ENCODE results near the gene SLC7A5.
A peak's percentile ranks its signal among the peaks of the same experiment; 100 is the strongest.
"Not testable (repeated sequence)": the region's sequence is repeated elsewhere in the genome, so short reads cannot be mapped to it uniquely, and the experiment has no call there.

The SLC7A5 gene

GRCh38 chr16:87826798-87827587, 42.3 kb downstream of the SLC7A5 start:
- Histone ChIP-seq H3K4me1 (ENCODE audit: insufficient read depth, low read length) (peaks cover 28% of the 10 kb centered on the region; the same call in 1 of the 2 replicates), H3K27me3 (ENCODE audit: insufficient read depth, low read length) (no peaks in the 10 kb centered on the region; the same call in 1 of the 2 replicates)

DNA sequence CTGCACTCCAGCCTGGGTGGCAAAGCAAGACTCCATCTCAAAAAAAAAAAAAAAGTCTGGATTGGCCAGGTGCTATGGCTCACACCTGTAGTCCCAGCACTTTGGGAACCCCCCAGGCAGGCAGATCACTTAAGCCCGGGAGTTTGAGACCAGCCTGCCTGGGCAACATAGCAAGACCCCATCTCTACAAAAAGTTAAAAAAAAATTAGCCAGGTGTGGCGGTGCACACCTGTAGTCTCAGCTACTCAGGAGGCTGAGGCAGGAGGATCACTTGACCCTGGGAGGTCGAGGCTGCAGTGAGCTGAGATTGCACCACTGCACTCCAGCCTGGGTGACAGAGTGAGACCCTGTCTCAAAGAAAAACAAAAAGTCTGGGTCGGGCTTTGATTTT, 42.9 kb downstream of the SLC7A5 start:
- peaks cover 31% of the 10 kb centered on the region; the same call in 1 of the 2 replicates for H3K4me1 ChIP-seq (ENCODE audit: insufficient read depth, low read length)
- not testable (repeated sequence) for H3K4me3 ChIP-seq (ENCODE audit: low read length); H3K9me3 ChIP-seq (ENCODE audit: insufficient read depth, low read depth, low read length); H3K27me3 ChIP-seq (ENCODE audit: insufficient read depth, low read length); H3K9ac ChIP-seq (ENCODE audit: low read depth, low read length); H3K27ac ChIP-seq (ENCODE audit: low read length)
- H3K36me3 ChIP-seq (ENCODE audit: insufficient read depth, low read depth, low read length), result peaks cover 17% of the 10 kb centered on the region

More at GRCh38 chr16:87826798-87827587, 42.3 kb downstream of the SLC7A5 start:
- H3K27ac ChIP-seq (ENCODE audit: low read length), result no peak overlapping the region
- peaks cover 23% of the 10 kb centered on the region for H3K36me3 ChIP-seq (ENCODE audit: insufficient read depth, low read depth, low read length)
- H3K4me3 ChIP-seq (ENCODE audit: low read length), result no peak overlapping the region
- no peaks in the 10 kb centered on the region for H3K9me3 ChIP-seq (ENCODE audit: insufficient read depth, low read depth, low read length)
- no peak overlapping the region for H3K9ac ChIP-seq (ENCODE audit: low read depth, low read length)

DNA sequence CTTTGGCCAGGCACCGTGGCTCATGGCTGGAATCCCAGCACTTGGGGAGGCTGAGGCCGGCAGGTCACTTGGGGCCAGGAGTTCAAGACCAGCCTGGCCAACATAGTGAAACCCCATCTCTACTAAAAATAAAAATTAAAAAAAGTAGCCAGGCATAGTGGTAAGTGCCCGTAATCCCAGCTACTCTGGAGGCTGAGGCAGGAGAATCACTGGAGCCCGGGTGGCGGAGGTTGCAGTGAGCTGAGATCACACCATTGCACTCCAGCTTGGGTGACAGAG, 43.5 kb downstream of the SLC7A5 start:
- H3K9me3 ChIP-seq (ENCODE audit: insufficient read depth, low read depth, low read length); H3K4me3 ChIP-seq (ENCODE audit: low read length); H3K27ac ChIP-seq (ENCODE audit: low read length); H3K9ac ChIP-seq (ENCODE audit: low read depth, low read length); H3K27me3 ChIP-seq (ENCODE audit: insufficient read depth, low read length): not testable (repeated sequence)
- Histone ChIP-seq H3K36me3 (ENCODE audit: insufficient read depth, low read depth, low read length) (peaks cover 11% of the 10 kb centered on the region), H3K4me1 (ENCODE audit: insufficient read depth, low read length) (peaks cover 31% of the 10 kb centered on the region; the same call in 1 of the 2 replicates)

DNA sequence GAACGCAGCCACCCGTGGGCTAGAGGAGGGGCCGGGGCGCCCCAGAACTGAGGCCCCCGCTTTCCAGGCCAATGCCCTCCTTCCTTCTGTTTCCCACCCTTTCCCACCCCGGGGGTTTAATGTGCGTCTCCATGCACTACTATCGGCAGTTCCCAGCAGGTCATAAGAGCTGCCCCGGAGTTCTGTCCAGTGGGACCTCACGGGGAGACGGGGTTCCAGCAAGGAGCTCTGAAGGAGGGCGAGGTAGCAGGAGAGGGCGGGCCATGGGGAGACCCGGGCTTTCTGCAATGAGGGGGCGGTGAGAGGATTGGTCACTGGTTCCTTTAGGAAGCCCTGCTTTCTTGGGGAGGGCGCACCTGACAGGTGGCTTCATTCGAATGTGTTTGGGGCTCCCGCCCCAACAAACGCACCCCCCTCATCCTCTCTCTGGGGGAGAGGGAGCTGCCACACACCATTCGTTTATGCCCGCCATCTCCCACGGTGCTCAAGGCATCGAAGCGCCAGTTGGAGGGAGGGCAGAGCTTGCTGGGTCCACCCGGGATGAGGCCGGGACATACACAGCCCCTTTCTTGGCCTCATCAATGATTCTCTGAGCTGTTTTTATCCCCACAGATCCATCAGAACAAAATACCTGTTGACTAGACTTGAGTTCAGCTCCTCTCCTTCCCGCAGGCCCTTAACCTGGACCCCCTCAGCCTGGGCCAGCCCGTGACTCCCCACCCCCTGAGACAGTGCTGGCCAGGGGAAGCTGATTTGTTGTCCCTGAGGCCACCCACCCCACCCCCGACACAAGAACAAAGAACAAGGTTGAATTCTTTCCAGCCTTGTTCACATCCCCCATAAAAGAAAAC, 44.1 kb downstream of the SLC7A5 start:
- no peak overlapping the region for H3K4me3 ChIP-seq (ENCODE audit: low read length)
- no peak overlapping the region; the same call in 1 of the 2 replicates for H3K9ac ChIP-seq (ENCODE audit: low read depth, low read length)
- H3K27ac ChIP-seq (ENCODE audit: low read length), result no peak overlapping the region
- peaks cover 5% of the 10 kb centered on the region for H3K36me3 ChIP-seq (ENCODE audit: insufficient read depth, low read depth, low read length)
- no peaks in the 10 kb centered on the region for H3K9me3 ChIP-seq (ENCODE audit: insufficient read depth, low read depth, low read length)
- H3K27me3 ChIP-seq (ENCODE audit: insufficient read depth, low read length), result no peaks in the 10 kb centered on the region; the same call in 1 of the 2 replicates
- peaks cover 28% of the 10 kb centered on the region; the same call in 1 of the 2 replicates for H3K4me1 ChIP-seq (ENCODE audit: insufficient read depth, low read length)

DNA sequence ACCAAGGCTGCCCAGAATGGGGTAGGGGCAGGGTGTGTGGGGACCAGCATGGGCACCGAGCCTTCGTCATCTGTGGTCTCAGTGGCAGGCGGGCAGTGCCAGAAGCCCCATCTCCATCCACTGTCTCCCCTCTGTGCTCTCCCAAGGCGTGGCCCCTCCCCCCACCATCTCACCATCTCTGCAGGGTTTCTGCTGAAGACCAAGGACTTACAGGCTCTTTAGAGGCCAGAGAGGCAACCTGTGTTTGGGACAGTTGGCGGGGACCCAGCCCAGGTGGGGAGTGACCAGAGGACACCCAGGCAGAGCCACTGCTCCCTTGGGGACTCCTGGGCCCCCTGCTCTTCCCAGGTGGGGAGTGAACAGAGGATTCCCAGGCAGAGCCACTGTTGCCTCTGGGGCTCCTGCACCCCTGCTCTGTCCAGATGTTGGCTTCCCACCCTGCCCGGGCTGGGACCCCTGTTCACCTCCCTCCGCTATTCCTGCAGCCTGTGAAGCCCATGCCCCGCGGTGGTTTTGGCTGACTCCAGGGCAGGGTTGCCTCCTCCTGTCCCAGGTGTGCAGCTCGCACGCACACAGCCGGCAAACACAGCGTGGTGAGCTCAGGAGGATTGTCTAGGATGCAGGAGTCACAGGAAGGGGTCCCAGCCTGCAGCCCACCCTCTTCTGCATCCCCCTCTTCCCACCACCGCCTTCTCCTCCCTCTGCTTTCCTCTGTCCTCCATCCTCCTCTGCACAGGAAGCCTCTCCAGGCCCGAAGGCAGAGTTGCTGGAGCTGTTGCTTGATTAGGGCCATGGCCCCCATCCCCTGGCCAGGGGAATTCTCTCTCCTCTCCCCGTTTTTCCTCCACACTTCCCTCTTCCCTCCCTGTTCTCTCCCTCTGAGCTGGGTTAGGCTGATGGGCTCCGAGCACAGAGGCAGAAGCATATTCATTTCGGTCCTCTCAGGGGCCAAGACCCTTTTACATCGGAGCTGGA, 45.0 kb downstream of the SLC7A5 start:
- H3K27ac ChIP-seq (ENCODE audit: low read length), result no peak overlapping the region

DNA sequence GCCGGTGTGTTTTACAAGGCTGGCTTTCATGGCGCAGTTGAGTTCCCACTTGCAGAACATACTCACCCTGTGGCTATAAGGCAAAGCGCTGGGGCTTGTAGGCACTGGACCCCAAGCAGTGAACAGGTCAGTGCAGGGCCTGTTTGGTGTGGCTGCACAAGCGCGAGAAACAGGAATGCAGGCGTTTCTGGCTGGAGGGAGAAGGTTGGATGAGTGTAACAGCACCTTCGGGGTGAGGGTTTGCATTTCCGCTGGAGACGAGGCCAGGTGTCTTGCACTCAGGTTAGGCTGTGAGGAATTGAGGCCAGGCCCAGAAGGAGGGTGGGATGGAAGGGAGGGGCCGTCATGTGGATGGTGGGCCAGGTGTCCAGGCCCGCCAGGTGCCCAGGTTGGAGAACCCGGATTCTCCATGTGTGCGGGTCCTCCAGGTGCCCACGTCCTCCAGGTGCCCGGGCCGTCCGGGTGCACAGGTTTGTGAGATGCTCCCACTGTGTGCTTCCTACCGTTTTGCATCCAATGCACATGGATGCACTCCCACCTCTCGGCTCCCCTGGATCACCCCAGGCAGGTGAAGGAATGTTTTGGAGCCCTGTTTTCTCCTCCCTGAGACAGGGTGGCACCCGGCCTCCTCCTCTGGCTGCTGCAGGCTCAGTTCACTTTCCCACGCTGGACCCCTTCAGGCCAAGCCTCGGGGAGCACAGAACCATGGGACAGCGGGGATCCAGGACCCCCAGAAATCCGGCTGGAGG, 46.0 kb downstream of the SLC7A5 start:
- no peaks in the 10 kb centered on the region; the same call in 1 of the 2 replicates for H3K27me3 ChIP-seq (ENCODE audit: insufficient read depth, low read length)
- H3K36me3 ChIP-seq (ENCODE audit: insufficient read depth, low read depth, low read length), result no peaks in the 10 kb centered on the region
- H3K9ac ChIP-seq (ENCODE audit: low read depth, low read length), result no peak overlapping the region
- no peaks in the 10 kb centered on the region; the same call in 1 of the 2 replicates for H3K9me3 ChIP-seq (ENCODE audit: insufficient read depth, low read depth, low read length)
- peaks cover 23% of the 10 kb centered on the region; the same call in 1 of the 2 replicates for H3K4me1 ChIP-seq (ENCODE audit: insufficient read depth, low read length)
- H3K4me3 ChIP-seq (ENCODE audit: low read length), result no peak overlapping the region
- no peak overlapping the region for H3K27ac ChIP-seq (ENCODE audit: low read length)

More for the DNA sequence above, 45.0 kb downstream of the SLC7A5 start:
- no peak overlapping the region for H3K9ac ChIP-seq (ENCODE audit: low read depth, low read length)
- H3K36me3 ChIP-seq (ENCODE audit: insufficient read depth, low read depth, low read length), result no peaks in the 10 kb centered on the region
- no peaks in the 10 kb centered on the region for H3K9me3 ChIP-seq (ENCODE audit: insufficient read depth, low read depth, low read length)
- peaks cover 30% of the 10 kb centered on the region; the same call in 1 of the 2 replicates for H3K4me1 ChIP-seq (ENCODE audit: insufficient read depth, low read length)
- H3K27me3 ChIP-seq (ENCODE audit: insufficient read depth, low read length), result no peaks in the 10 kb centered on the region; the same call in 1 of the 2 replicates
- no peak overlapping the region for H3K4me3 ChIP-seq (ENCODE audit: low read length)

DNA sequence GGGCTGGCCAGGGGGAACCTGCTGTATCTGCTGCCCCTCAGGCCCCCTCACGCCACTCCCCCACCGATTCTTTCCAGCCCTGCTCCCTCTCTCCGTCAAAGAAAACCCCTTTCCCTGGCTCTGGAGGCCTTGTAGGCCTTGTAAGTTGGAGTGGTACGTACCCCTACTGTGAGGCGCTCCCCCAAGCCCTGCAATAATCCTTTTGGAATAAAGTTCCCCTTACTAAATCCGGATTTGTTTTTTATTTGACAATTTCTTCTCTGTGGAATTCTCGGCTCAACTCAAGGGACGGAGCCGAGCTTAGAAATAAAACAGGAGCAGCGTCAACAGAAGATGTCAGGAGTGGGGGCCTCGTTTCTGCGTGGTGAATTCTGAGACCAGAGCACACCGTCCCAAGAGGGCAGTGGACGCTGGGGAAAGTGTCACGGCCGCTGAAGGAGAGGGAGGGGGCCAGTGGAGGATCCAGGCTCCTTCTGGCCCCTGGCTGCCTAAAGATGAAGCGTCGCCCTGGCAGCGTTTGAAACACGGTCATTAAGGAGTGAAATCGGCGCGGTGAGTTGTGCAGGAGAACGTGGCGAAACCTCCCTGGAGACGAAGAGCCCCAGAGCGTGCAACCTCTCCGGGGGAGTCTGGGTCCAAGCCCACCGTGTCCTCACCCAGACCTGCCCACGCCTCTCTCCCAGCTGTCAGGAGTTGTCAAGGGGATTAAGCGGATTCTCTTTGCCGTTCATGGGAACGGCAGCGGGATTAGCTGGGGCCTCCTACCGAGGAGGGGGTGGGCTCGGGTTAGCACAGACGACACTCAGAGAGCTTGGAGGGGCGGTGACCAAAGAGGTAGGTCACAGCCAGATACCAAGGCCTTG, 47.0 kb downstream of the SLC7A5 start:
- Histone ChIP-seq H3K9me3 (ENCODE audit: insufficient read depth, low read depth, low read length) (peaks cover 6% of the 10 kb centered on the region), H3K36me3 (ENCODE audit: insufficient read depth, low read depth, low read length) (no peaks in the 10 kb centered on the region), H3K27ac (ENCODE audit: low read length) (no peak overlapping the region), H3K4me1 (ENCODE audit: insufficient read depth, low read length) (peaks cover 23% of the 10 kb centered on the region; the same call in 1 of the 2 replicates), H3K27me3 (ENCODE audit: insufficient read depth, low read length) (no peaks in the 10 kb centered on the region; the same call in 1 of the 2 replicates), H3K9ac (ENCODE audit: low read depth, low read length) (peak overlapping the region; percentile 41; the same call in 1 of the 2 replicates), H3K4me3 (ENCODE audit: low read length) (no peak overlapping the region)

DNA sequence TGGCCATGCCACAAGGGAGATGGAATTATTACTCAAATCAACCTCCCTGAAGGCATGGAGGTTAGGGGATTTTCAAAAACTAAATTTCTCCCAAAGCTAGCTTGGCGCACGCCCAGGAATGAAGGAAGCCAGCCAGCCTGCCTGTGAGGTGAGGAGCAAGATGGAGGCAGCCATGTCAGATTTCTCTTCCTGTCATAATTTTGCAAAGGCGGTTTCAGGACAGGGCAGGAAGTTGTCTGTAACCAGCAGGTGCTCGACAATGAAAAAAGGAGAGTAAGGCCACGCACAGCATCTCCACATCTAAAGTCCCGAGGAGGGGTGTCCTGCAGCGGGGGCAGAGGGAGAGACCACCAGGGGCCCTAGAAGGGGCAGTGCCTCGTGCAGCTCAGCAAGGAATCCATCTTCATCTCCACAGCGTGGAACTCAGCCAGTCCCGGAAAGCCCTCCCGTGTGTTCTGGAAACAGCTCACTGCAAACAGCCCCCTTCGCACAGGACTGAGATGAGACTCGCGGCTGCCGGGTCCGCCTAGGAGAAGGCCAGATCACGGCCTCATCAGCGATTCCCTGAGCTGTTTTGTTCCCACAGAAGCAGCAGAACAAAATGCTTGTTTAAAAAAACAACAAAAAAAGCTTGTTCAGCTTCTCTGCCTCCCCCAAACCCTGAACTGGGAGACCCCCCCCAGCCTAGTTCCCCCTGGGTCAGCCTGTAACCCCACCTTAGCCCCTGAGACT, 47.8 kb downstream of the SLC7A5 start:
- Histone ChIP-seq H3K4me1 (ENCODE audit: insufficient read depth, low read length) (peaks cover 23% of the 10 kb centered on the region; the same call in 1 of the 2 replicates), H3K4me3 (ENCODE audit: low read length) (no peak overlapping the region), H3K36me3 (ENCODE audit: insufficient read depth, low read depth, low read length) (no peaks in the 10 kb centered on the region), H3K9me3 (ENCODE audit: insufficient read depth, low read depth, low read length) (peaks cover 13% of the 10 kb centered on the region), H3K27ac (ENCODE audit: low read length) (no peak overlapping the region), H3K9ac (ENCODE audit: low read depth, low read length) (peak overlapping the region; percentile 41; the same call in 1 of the 2 replicates), H3K27me3 (ENCODE audit: insufficient read depth, low read length) (no peaks in the 10 kb centered on the region; the same call in 1 of the 2 replicates)

GRCh38 chr16:87819983-87820382, 49.3 kb downstream of the SLC7A5 start:
- Histone ChIP-seq H3K4me3 (ENCODE audit: low read length) (no peak overlapping the region), H3K27ac (ENCODE audit: low read length) (no peak overlapping the region), H3K9ac (ENCODE audit: low read depth, low read length) (peak overlapping the region; percentile 32; the same call in 1 of the 2 replicates), H3K27me3 (ENCODE audit: insufficient read depth, low read length) (no peaks in the 10 kb centered on the region; the same call in 1 of the 2 replicates), H3K9me3 (ENCODE audit: insufficient read depth, low read depth, low read length) (peaks cover 13% of the 10 kb centered on the region), H3K4me1 (ENCODE audit: insufficient read depth, low read length) (peaks cover 19% of the 10 kb centered on the region; the same call in 1 of the 2 replicates), H3K36me3 (ENCODE audit: insufficient read depth, low read depth, low read length) (no peaks in the 10 kb centered on the region)

Data from iPS-20b (cell line).